Lower leg skin (tissue), 3 donors: ENCODE measurements around the gene ZNF512.

ENCODE experiments used
- CTCF ChIP-seq, 3 donors: fragments of 450-650 bp; IDR thresholded peaks; one replicate each; pipeline ENCODE4 v1.5.1; 2016; ENCODE audit warnings: antibody characterized with exemption in 3 of 3, mild to moderate bottlenecking in 3 of 3, moderate library complexity in 2 of 3
- POLR2A ChIP-seq, 2 donors: fragments of 450-650 bp; IDR thresholded peaks; one replicate each; pipeline ENCODE4 v1.6.1; 2016 to 2017; ENCODE audit warnings: antibody characterized with exemption in 2 of 2, mild to moderate bottlenecking in 1 of 2, moderate library complexity in 1 of 2

DNA sequence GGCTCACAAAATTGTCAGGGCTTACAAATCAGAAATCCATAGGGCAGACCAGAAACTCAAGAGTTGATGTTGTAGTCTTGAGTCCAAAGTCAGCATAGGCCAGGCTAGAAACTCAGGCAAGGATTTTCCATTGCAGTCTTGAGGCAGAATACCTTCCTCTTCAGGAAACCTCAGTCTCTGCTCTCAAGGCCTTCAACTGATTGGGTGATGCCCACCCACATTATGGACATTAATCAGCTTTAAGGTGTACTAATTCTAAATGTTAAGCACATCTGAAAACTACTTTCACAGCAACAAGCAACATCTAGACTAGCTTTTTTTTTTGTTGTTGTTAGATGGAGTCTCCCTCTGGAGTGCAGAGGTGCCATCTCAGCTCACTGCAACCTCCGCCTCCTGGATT, 31.3 kb upstream of the ZNF512 start:
- TF ChIP-seq POLR2A (IDR thresholded peaks at IDR 0.05) (no peak), CTCF (IDR thresholded peaks at IDR 0.05) (no peak)
